ENCODE results near the gene SLC39A9. TPM values are rescaled to one million over a fixed set of nuclear protein-coding genes. Genes with fewer than 3 reads are reported as not detected.

The SLC39A9 gene
- total and polyA plus RNA-seq, 4 donors, result 20.5 to 74.9 (median 43.4) TPM

GRCh38 chr14:69424149-69424923 lies 25.8 kb downstream of the SLC39A9 start:
- Histone ChIP-seq H3K27ac (ENCODE audit: low read depth in 1 of 2, low read length in 1 of 2) (no peak overlapping the region), H3K9me3 (ENCODE audit: control insufficient read depth in 4 of 4, insufficient read depth in 3 of 4, low read length in 3 of 4) (no peaks in the 10 kb centered on the region), H3K4me1 (ENCODE audit: control insufficient read depth in 5 of 5, insufficient read depth in 5 of 5, low read length in 5 of 5) (no peaks in the 10 kb centered on the region), H3K9ac (ENCODE audit: insufficient read depth in 1 of 2, low read length in 2 of 2) (no peak overlapping the region), H3K27me3 (ENCODE audit: control insufficient read depth in 3 of 3, insufficient read depth in 3 of 3, low read length in 2 of 3) (no peaks in the 10 kb centered on the region), H3K36me3 (ENCODE audit: control insufficient read depth in 4 of 4, insufficient read depth in 4 of 4, low read length in 4 of 4) (peaks cover 2 to 27% (median 13%) of the 10 kb centered on the region in 4 donors), H3K4me3 (no peak overlapping the region)
- 89 to 92% methylated on average over 2 of the region's 2 CpGs for WGBS, 2 donors
- ATAC-seq (ENCODE audit: insufficient read depth, low FRiP score), result no peak
- no peak for DNase-seq
- no peak for TF ChIP-seq CTCF (IDR thresholded peaks at IDR 0.05; ENCODE audit: control extremely low read depth, extremely low read depth)

GRCh38 chr14:69427596-69427995 lies 29.1 kb downstream of the SLC39A9 start:
- WGBS, 2 donors, result 98 to 99% methylated on average over 1 of the region's 1 CpG
- Histone ChIP-seq H3K9ac (ENCODE audit: insufficient read depth in 1 of 2, low read length in 2 of 2) (no peak overlapping the region), H3K4me1 (ENCODE audit: control insufficient read depth in 5 of 5, insufficient read depth in 5 of 5, low read length in 5 of 5) (no peaks in the 10 kb centered on the region), H3K27me3 (ENCODE audit: control insufficient read depth in 3 of 3, insufficient read depth in 3 of 3, low read length in 2 of 3) (no peaks in the 10 kb centered on the region), H3K36me3 (ENCODE audit: control insufficient read depth in 4 of 4, insufficient read depth in 4 of 4, low read length in 4 of 4) (peaks cover 5 to 27% (median 13%) of the 10 kb centered on the region in 4 donors), H3K27ac (ENCODE audit: low read depth in 1 of 2, low read length in 1 of 2) (no peak overlapping the region), H3K4me3 (no peak overlapping the region), H3K9me3 (ENCODE audit: control insufficient read depth in 4 of 4, insufficient read depth in 3 of 4, low read length in 3 of 4) (peaks cover 0 to under 1% (median 0%) of the 10 kb centered on the region in 4 donors)
- TF ChIP-seq CTCF (IDR thresholded peaks at IDR 0.05; ENCODE audit: control extremely low read depth, extremely low read depth), result no peak
- ATAC-seq (ENCODE audit: insufficient read depth, low FRiP score) (no peak), DNase-seq (no peak)

GRCh38 chr14:69428289-69428998 lies 30.0 kb downstream of the SLC39A9 start:
- WGBS, 2 donors, result 71 to 85% methylated on average over 6 of the region's 6 CpGs
- ATAC-seq (ENCODE audit: insufficient read depth, low FRiP score) (no peak), DNase-seq (peak in 1 of 3 donors; percentile 1)
- no peaks in the 10 kb centered on the region for H3K4me1 ChIP-seq (ENCODE audit: control insufficient read depth in 5 of 5, insufficient read depth in 5 of 5, low read length in 5 of 5)
- H3K27me3 ChIP-seq (ENCODE audit: control insufficient read depth in 3 of 3, insufficient read depth in 3 of 3, low read length in 2 of 3), result no peaks in the 10 kb centered on the region
- H3K27ac ChIP-seq (ENCODE audit: low read depth in 1 of 2, low read length in 1 of 2), result no peak overlapping the region
- peaks cover 5 to 27% (median 13%) of the 10 kb centered on the region in 4 donors for H3K36me3 ChIP-seq (ENCODE audit: control insufficient read depth in 4 of 4, insufficient read depth in 4 of 4, low read length in 4 of 4)
- peaks cover 0 to 2% (median 0%) of the 10 kb centered on the region in 4 donors for H3K9me3 ChIP-seq (ENCODE audit: control insufficient read depth in 4 of 4, insufficient read depth in 3 of 4, low read length in 3 of 4)
- no peak overlapping the region for H3K9ac ChIP-seq (ENCODE audit: insufficient read depth in 1 of 2, low read length in 2 of 2)
- TF ChIP-seq CTCF (IDR thresholded peaks at IDR 0.05; ENCODE audit: control extremely low read depth, extremely low read depth), result no peak
- H3K4me3 ChIP-seq, result no peak overlapping the region

Measured in lung (tissue), 12 donors.